Gastroesophageal sphincter (tissue), 3 donors: ENCODE data around the gene RPIA.

ENCODE experiments used
- CTCF ChIP-seq, 4 experiments: fragments of 200-600 bp in 2 of 4; fragments of 450-650 bp in 2 of 4; sonication (generic) in 1 of 4; IDR thresholded peaks; one replicate each; pipeline ENCODE4 v1.5.1; 2017 to 2019; ENCODE audit warnings: antibody characterized with exemption in 4 of 4, mild to moderate bottlenecking in 2 of 4, moderate library complexity in 2 of 4
- POLR2A ChIP-seq, 2 donors: fragments of 450-650 bp; IDR thresholded peaks; one replicate each; pipeline ENCODE4 v1.6.1; 2017; ENCODE audit warnings: antibody characterized with exemption in 2 of 2, mild to moderate bottlenecking in 2 of 2, moderate library complexity in 1 of 2
- POLR2AphosphoS5 ChIP-seq: sonication (generic); formaldehyde crosslinking; IDR thresholded peaks from one replicate; pipeline ENCODE4 v1.6.1; 2017; ENCODE audit warnings: antibody characterized with exemption

GRCh38 chr2:88687384-88687783 is 4.1 kb upstream of the RPIA start:
- TF ChIP-seq CTCF (IDR thresholded peaks at IDR 0.05) = no peak
- TF ChIP-seq POLR2AphosphoS5 = no peak
- TF ChIP-seq POLR2A (IDR thresholded peaks at IDR 0.05) = no peak
